Psoas muscle (tissue), 8 donors: Measurements from ENCODE around the gene PARP11. TPM values are rescaled to one million over a fixed set of nuclear protein-coding genes. Genes with fewer than 3 reads are reported as not detected.
A peak's percentile ranks its signal among the peaks of the same experiment; 100 is the strongest.

Experiments
- ATAC-seq, 4 donors: fragments of 200-7000 bp; cut with Tn5 transposase; one replicate each; pipeline ENCODE4 v1.9.1; 2020; ENCODE audit warnings: moderate library complexity in 3 of 4, mild to moderate bottlenecking in 2 of 4
- DNase-seq, 2 donors: peaks; one replicate each; pipeline ENCODE4 v3.0.0-alpha.2; 2020
- H3K27ac ChIP-seq: fragments of 200-600 bp; one replicate; pipeline ENCODE4 v1.8.0; 2022
- H3K27me3 ChIP-seq, 3 donors: fragments of 200-600 bp in 1 of 3; one replicate each; pipeline versions ENCODE4 v1.6.1 to v1.8.0; 2013 to 2022; ENCODE audit warnings: low read length in 2 of 3, mild to moderate bottlenecking in 2 of 3, moderate library complexity in 1 of 3; ENCODE audit not compliant: insufficient read depth in 3 of 3
- H3K36me3 ChIP-seq, 2 donors: fragments of 200-600 bp in 1 of 2; one replicate each; pipeline versions ENCODE4 v1.6.1 to v1.8.0; 2013 to 2022; ENCODE audit warnings: low read depth in 1 of 2, mild to moderate bottlenecking in 1 of 2, moderate library complexity in 1 of 2; ENCODE audit not compliant: insufficient read depth in 1 of 2
- H3K4me1 ChIP-seq: fragments of 200-600 bp; one replicate; pipeline ENCODE4 v1.8.0; 2022
- H3K4me3 ChIP-seq: fragments of 200-600 bp; one replicate; pipeline ENCODE4 v1.8.0; 2022; ENCODE audit warnings: mild to moderate bottlenecking
- H3K9me3 ChIP-seq: fragments of 200-600 bp; one replicate; pipeline ENCODE4 v1.8.0; 2022
- CTCF ChIP-seq: fragments of 200-600 bp; IDR thresholded peaks from one replicate; pipeline ENCODE4 v1.8.0; 2022; ENCODE audit warnings: antibody characterized with exemption
- WGBS, 3 donors: extraction: QIAGEN DNeasy Blood & Tissue Kit; methylation state at CpG; one replicate each; pipeline versions ENCODE4 v1.1.6 to v1.1.7; 2013; 5-methylcytosine and 5-hydroxymethylcytosine counted together
- intact Hi-C, 2 donors: fragments of 100-400 bp; cut with DNase I; formaldehyde crosslinking; loops; one replicate each; pipeline versions ENCODE4 v1.11.0 to v1.14.2; 2022
- polyA plus RNA-seq, 3 donors: library from polyadenylated mRNA; stranded (reverse); fragments of 200-250 nt; gene quantifications; one replicate each; pipeline ENCODE4 v1.2.3, GENCODE V29; 2013
- total RNA-seq, 4 donors: library from RNA; stranded (reverse); fragmentation: NEBNext Ultra II Directional in 2 of 4; extraction: Animal tissue kit (Norgen Biotek cat#: 25700) in 2 of 4; gene quantifications; one replicate each; pipeline versions ENCODE4 v1.2.1 to v1.2.4, GENCODE V29; 2021 to 2023
- donor health status: healthy with polysubstance abuse.
- donor health status: DM: no; HTN: no; CAD: no; lungs with moderate emphysema.
- donor health status: Bipolar disorder and iron deficiency.
- donor health status: healthy.
- donor health status: DM: yes; HTN: yes; CAD: no.
- donor health status: DM: no; HTN: no; CAD: no.
- donor health status: DM: no; HTN: no; CAD: no.
- donor health status: DM: yes; HTN: yes; CAD: no.

PARP11 gene
- total and polyA plus RNA-seq, 7 donors: 0.83 to 4.0 (median 2.6) TPM

- H3K27me3 ChIP-seq: no peaks in the 10 kb centered on the region
- no peak for TF ChIP-seq CTCF
- DNase-seq: no peak
- no peak for ATAC-seq
- no peak overlapping the region for H3K4me3 ChIP-seq
- H3K4me1 ChIP-seq: no peaks in the 10 kb centered on the region
- WGBS, 3 donors: 17 to 24% (median 22%) methylated on average over 4 of the region's 4 CpGs
- H3K36me3 ChIP-seq: no peaks in the 10 kb centered on the region
- intact Hi-C loops: loop anchor here (10.0 kb wide), 2 partner anchors 118 to 238 kb away; no protein-coding TSS in a partner anchor
- H3K9me3 ChIP-seq: no peaks in the 10 kb centered on the region
- H3K27ac ChIP-seq: no peak overlapping the region
These were observed 100.8 kb downstream of the PARP11 start for GRCh38 chr12:3772380-3772779.

- H3K4me3 ChIP-seq: no peak overlapping the region
- H3K36me3 ChIP-seq: no peaks in the 10 kb centered on the region
- no peak for DNase-seq
- intact Hi-C loops: loop anchor here (10.0 kb wide), 2 partner anchors 117 to 237 kb away; no protein-coding TSS in a partner anchor
- no peaks in the 10 kb centered on the region for H3K9me3 ChIP-seq
- no peak overlapping the region for H3K27ac ChIP-seq
- H3K27me3 ChIP-seq: no peaks in the 10 kb centered on the region
- H3K4me1 ChIP-seq: no peaks in the 10 kb centered on the region
- peak; percentile 73 to 92 (median 82) for ATAC-seq
- 13 to 26% (median 25%) methylated on average over 1 of the region's 1 CpG for WGBS, 3 donors
- no peak for TF ChIP-seq CTCF
These were observed 101.3 kb downstream of the PARP11 start for GRCh38 chr12:3771853-3772252.

DNA sequence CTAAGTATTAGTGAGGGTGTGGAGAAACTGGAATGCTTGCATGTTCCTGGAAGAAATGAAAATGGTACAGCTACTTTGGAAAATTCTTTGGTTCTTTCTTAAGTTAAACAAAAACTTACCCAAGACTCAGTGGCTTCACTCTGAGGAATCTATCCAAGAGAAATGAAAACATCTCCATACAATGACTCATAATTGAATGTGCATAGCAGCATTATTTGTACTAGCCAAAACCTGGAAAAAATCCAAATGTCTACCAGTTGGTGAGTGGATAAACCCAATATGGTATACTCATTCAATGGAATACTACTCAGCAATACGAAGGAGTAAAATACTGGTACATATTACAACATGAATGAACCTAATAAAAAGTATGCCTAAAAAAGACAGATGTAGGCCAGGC, 102.3 kb downstream of the PARP11 start:
- Histone ChIP-seq H3K4me1 (no peaks in the 10 kb centered on the region), H3K27me3 (no peaks in the 10 kb centered on the region), H3K36me3 (no peaks in the 10 kb centered on the region), H3K27ac (no peak overlapping the region), H3K4me3 (no peak overlapping the region), H3K9me3 (no peaks in the 10 kb centered on the region)
- whole genome bisulfite sequencing, 3 donors: 97 to 100% (median 99%) methylated on average over 1 of the region's 1 CpG
- intact Hi-C loops: loop anchor here (10.0 kb wide), 2 partner anchors 116 to 236 kb away; no protein-coding TSS in a partner anchor
- no peak for DNase-seq
- no peak for TF ChIP-seq CTCF
- no peak for ATAC-seq

DNA sequence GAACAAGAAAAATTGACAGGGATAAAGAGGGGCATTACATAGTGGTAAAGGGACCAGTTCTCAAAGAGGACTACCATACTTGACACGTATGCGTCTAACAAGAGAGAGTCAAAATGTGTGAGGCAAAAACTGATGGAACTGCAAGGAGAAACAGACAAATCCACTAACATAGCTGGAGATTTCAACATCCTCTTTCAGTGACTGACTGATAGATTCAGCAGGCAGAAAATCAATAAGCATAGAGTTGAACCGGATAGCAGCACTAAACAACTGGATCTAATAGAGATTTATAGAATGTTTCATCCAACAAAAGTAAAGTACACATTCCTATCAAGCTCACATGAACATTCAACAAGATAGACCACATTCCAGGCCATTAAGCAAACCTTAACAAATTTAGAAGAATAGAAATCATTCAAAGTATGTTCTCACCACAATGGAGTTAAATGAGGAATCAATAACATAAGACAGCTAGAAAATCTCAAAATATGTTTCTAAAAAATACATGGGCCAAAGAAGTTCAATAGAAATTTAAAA, 104.2 kb downstream of the PARP11 start:
- ATAC-seq (no peak), DNase-seq (no peak)
- no peaks in the 10 kb centered on the region for H3K4me1 ChIP-seq
- H3K27ac ChIP-seq: no peak overlapping the region
- no peak for TF ChIP-seq CTCF
- intact Hi-C loops: no loop called here
- H3K27me3 ChIP-seq: no peaks in the 10 kb centered on the region
- no peaks in the 10 kb centered on the region for H3K9me3 ChIP-seq
- no peaks in the 10 kb centered on the region for H3K36me3 ChIP-seq
- no peak overlapping the region for H3K4me3 ChIP-seq
- 92 to 95% (median 92%) methylated on average over 3 of the region's 3 CpGs for WGBS, 3 donors

GRCh38 chr12:3761116-3761735, 112.0 kb downstream of the PARP11 start:
- Histone ChIP-seq H3K9me3 (no peaks in the 10 kb centered on the region), H3K4me1 (no peaks in the 10 kb centered on the region), H3K27ac (no peak overlapping the region), H3K27me3 (no peaks in the 10 kb centered on the region), H3K36me3 (no peaks in the 10 kb centered on the region), H3K4me3 (no peak overlapping the region)
- DNase-seq (no peak), ATAC-seq (no peak)
- no peak for TF ChIP-seq CTCF
- intact Hi-C loops: no loop called here
- 16 to 37% (median 31%) methylated on average over 7 of the region's 7 CpGs for WGBS, 3 donors
